ENCODE measurements around the gene PDIA6. TPM values are rescaled to one million over a fixed set of nuclear protein-coding genes. Genes with fewer than 3 reads are reported as not detected.
"Not testable (repeated sequence)": the region's sequence is repeated elsewhere in the genome, so short reads cannot be mapped to it uniquely, and the experiment has no call there.

PDIA6 gene
- total and polyA plus RNA-seq, 4 donors = 159 to 348 (median 246) TPM

GRCh38 chr2:10806543-10806942 lies 6.0 kb downstream of the PDIA6 start:
- no peaks in the 10 kb centered on the region for H3K9me3 ChIP-seq (ENCODE audit: control insufficient read depth in 4 of 4, low read length in 3 of 4)
- no peak overlapping the region for H3K4me3 ChIP-seq (ENCODE audit: low read depth in 1 of 3, low read length in 3 of 3)
- no peak for DNase-seq (ENCODE audit: low spot score)
- WGBS = 92% methylated on average over 3 of the region's 3 CpGs
- no peak overlapping the region for H3K27ac ChIP-seq (ENCODE audit: low read depth in 1 of 2, low read length in 2 of 2)
- no peaks in the 10 kb centered on the region for H3K27me3 ChIP-seq (ENCODE audit: control insufficient read depth in 4 of 4, insufficient read depth in 4 of 4, low read length in 3 of 4)
- no peak for TF ChIP-seq EGR1 (IDR thresholded peaks at IDR 0.05; ENCODE audit: low read depth in 2 of 2)
- no peak for TF ChIP-seq FOXA1 (IDR thresholded peaks at IDR 0.05)
- TF ChIP-seq HNF4A (conservative IDR thresholded peaks at IDR 0.05) = no peak
- TF ChIP-seq RAD21 (IDR thresholded peaks at IDR 0.05) = no peak
- peaks cover 1 to 6% (median 3%) of the 10 kb centered on the region in 4 donors for H3K36me3 ChIP-seq (ENCODE audit: control insufficient read depth in 4 of 4, insufficient read depth in 3 of 4, low read depth in 1 of 4, low read length in 3 of 4)
- H3K4me1 ChIP-seq (ENCODE audit: control insufficient read depth in 4 of 4, insufficient read depth in 4 of 4, low read length in 3 of 4) = peaks cover 11 to 41% (median 25%) of the 10 kb centered on the region in 4 donors
- no peak overlapping the region for H3K9ac ChIP-seq (ENCODE audit: low read depth in 1 of 2, low read length in 2 of 2)

GRCh38 chr2:10805990-10806389 lies 6.6 kb downstream of the PDIA6 start:
- not testable (repeated sequence) for H3K9ac ChIP-seq (ENCODE audit: low read depth in 1 of 2, low read length in 2 of 2); H3K4me3 ChIP-seq (ENCODE audit: low read depth in 1 of 3, low read length in 3 of 3); H3K27me3 ChIP-seq (ENCODE audit: control insufficient read depth in 4 of 4, insufficient read depth in 4 of 4, low read length in 3 of 4); H3K36me3 ChIP-seq (ENCODE audit: control insufficient read depth in 4 of 4, insufficient read depth in 3 of 4, low read depth in 1 of 4, low read length in 3 of 4); DNase-seq (ENCODE audit: low spot score); H3K27ac ChIP-seq (ENCODE audit: low read depth in 1 of 2, low read length in 2 of 2); H3K9me3 ChIP-seq (ENCODE audit: control insufficient read depth in 4 of 4, low read length in 3 of 4)
- 92% methylated on average over 6 of the region's 6 CpGs for WGBS
- peaks cover 11 to 39% (median 24%) of the 10 kb centered on the region in 4 donors for H3K4me1 ChIP-seq (ENCODE audit: control insufficient read depth in 4 of 4, insufficient read depth in 4 of 4, low read length in 3 of 4)

GRCh38 chr2:10802657-10803056 lies 9.9 kb downstream of the PDIA6 start:
- WGBS = 87% methylated on average over 8 of the region's 8 CpGs
- no peak for TF ChIP-seq FOXA2 (IDR thresholded peaks at IDR 0.05)
- TF ChIP-seq YY1 (IDR thresholded peaks at IDR 0.05) = no peak
- TF ChIP-seq GABPA (IDR thresholded peaks at IDR 0.05 in 1 of 2, conservative IDR thresholded peaks at IDR 0.05 in 1 of 2) = no peak
- no peak for TF ChIP-seq CTCF (IDR thresholded peaks at IDR 0.05; ENCODE audit: low read depth, low read length, missing input control)
- no peak for TF ChIP-seq FOXA1 (IDR thresholded peaks at IDR 0.05)
- no peak for TF ChIP-seq SP1 (IDR thresholded peaks at IDR 0.05)
- TF ChIP-seq EGR1 (IDR thresholded peaks at IDR 0.05; ENCODE audit: low read depth in 2 of 2) = no peak
- no peak for TF ChIP-seq RAD21 (IDR thresholded peaks at IDR 0.05)
- no peak for TF ChIP-seq ATF3 (IDR thresholded peaks at IDR 0.05)
- no peak for TF ChIP-seq REST (IDR thresholded peaks at IDR 0.05)
- no peak for TF ChIP-seq JUND (IDR thresholded peaks at IDR 0.05)

More at GRCh38 chr2:10802657-10803056, 9.9 kb downstream of the PDIA6 start:
- Histone ChIP-seq H3K36me3 (ENCODE audit: control insufficient read depth in 4 of 4, insufficient read depth in 3 of 4, low read depth in 1 of 4, low read length in 3 of 4) (peaks cover 5 to 21% (median 17%) of the 10 kb centered on the region in 4 donors), H3K9ac (ENCODE audit: low read depth in 1 of 2, low read length in 2 of 2) (no peak overlapping the region), H3K27me3 (ENCODE audit: control insufficient read depth in 4 of 4, insufficient read depth in 4 of 4, low read length in 3 of 4) (no peaks in the 10 kb centered on the region), H3K9me3 (ENCODE audit: control insufficient read depth in 4 of 4, low read length in 3 of 4) (no peaks in the 10 kb centered on the region), H3K27ac (ENCODE audit: low read depth in 1 of 2, low read length in 2 of 2) (no peak overlapping the region), H3K4me1 (ENCODE audit: control insufficient read depth in 4 of 4, insufficient read depth in 4 of 4, low read length in 3 of 4) (peaks cover 3 to 16% (median 9%) of the 10 kb centered on the region in 4 donors), H3K4me3 (ENCODE audit: low read depth in 1 of 3, low read length in 3 of 3) (no peak overlapping the region)
- DNase-seq (ENCODE audit: low spot score) = no peak
